C4-2B (cell line): ENCODE measurements around the gene NSF.
"Not testable (repeated sequence)": the region's sequence is repeated elsewhere in the genome, so short reads cannot be mapped to it uniquely, and the experiment has no call there.

Experiments used
- H3K27ac ChIP-seq: fragments of 450-650 bp; 2 replicates; pipeline ENCODE4 v1.5.1; 2017
- ZFX ChIP-seq: fragments of 450-650 bp; IDR thresholded peaks from 2 replicates; pipeline ENCODE4 v1.6.1; 2017
- TF ChIP-seq, protein P1 (sequence below): fragments of 450-650 bp; conservative IDR thresholded peaks from 2 replicates; pipeline ENCODE4 v1.5.1; 2017; ENCODE audit warnings: mild to moderate bottlenecking

The NSF gene

DNA sequence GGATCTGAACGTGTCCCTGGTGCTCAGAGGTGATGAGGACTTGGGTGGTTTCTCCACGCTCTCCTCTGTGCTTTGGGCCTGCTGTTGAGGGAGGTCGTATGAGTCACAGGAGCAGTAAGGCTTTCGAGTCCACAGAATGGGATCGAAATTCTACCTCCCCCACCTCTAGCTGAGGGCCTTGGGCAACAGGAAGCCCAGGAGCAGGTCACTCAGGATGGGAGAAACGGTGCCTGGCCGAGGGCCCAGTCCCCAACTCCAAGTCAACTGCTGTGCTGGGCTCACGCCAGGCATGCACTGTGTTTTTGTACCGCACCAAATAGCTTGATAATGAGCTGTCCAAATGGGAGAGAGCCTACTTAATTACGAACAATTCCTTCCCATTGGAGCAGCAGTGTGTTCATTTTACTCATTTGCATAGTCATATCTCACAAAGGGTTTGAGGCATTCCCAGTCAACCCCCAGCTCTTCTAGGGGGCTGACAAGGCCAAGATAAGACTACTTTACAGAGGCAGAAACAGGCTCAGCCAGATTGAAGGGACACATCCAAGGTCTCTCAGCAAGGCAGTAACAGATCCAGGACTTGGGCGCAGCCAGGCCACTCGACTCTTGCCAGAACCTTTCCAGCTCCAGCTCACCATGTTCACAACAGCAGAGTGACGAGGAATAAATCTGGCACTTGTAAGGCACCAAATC is 174.4 kb downstream of the NSF start:
- peak overlapping the region; percentile 80 for H3K27ac ChIP-seq
- TF ChIP-seq ZFX, result no peak
- TF ChIP-seq, protein P1, sequence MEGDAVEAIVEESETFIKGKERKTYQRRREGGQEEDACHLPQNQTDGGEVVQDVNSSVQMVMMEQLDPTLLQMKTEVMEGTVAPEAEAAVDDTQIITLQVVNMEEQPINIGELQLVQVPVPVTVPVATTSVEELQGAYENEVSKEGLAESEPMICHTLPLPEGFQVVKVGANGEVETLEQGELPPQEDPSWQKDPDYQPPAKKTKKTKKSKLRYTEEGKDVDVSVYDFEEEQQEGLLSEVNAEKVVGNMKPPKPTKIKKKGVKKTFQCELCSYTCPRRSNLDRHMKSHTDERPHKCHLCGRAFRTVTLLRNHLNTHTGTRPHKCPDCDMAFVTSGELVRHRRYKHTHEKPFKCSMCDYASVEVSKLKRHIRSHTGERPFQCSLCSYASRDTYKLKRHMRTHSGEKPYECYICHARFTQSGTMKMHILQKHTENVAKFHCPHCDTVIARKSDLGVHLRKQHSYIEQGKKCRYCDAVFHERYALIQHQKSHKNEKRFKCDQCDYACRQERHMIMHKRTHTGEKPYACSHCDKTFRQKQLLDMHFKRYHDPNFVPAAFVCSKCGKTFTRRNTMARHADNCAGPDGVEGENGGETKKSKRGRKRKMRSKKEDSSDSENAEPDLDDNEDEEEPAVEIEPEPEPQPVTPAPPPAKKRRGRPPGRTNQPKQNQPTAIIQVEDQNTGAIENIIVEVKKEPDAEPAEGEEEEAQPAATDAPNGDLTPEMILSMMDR, result no peak

DNA sequence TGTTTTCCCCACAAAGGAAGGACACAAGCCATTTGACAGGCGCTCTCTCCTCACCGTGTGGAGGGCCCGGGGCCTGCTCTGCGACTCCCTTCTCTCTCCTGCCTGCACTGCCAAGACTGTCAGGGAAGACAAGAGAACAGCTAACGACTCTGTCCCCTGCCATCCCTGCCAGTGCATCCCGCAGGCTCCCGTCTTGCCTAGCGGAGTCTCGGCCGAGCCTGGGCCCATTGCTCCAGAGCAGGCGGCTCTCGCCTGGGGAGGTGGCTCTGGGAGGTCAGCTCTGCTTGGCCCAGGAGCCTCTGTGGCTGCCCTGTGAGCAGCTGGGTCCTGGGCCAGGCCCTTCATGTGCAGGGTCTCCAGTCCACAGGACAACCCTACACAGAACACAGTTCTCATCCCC is 175.0 kb downstream of the NSF start:
- TF ChIP-seq, protein P1, result no peak
- TF ChIP-seq ZFX, result no peak; the same call in 1 of the 2 replicates
- peak overlapping the region; percentile 80 for H3K27ac ChIP-seq

DNA sequence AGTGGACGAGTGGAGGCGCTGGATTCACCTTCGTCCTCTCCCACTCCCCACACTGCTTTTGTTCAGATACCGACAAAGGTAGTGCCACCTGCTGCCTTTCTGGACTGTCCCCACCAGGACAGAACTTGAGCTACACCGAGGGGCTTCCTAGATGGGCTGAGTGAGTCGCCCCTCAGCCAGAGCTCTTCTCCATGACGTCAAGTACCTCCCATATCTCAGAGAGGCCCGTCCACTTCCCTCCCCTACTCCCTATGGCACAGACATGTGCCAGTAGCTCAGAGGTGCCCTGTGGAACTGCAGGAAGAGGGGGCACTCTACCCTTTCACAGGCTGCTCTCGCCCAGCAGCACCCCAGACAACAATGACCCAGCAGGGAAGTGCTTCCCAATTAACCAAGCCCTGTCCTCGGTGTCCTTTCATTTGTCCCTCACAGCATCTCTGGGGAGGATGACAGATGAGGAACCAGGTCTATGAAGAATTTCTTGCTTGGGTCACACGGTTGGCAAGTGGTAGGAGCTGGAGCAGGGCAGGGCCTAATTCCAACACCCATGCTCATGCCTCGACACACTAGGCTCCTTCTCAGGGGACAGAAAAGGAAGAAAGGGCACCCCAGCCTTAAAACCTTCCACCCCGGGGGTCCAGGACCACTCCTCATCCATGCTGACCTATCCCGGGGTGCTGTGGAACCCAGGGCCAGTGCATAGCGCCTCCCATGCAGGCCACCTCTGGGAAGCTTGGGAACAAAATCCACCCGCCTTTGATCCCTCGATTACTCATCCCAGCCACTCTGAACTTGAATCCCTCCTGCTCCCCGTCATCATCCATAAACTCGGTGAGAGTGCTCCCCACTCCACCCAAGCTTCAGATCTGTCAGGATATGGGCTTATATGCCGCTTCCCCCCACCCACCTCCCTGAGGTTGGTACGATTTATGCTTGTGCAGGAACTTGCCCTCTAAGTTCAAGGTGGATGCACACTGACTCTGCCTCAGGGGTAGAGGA is 176.3 kb downstream of the NSF start:
- peak overlapping the region; percentile 2; the same call in 1 of the 2 replicates for H3K27ac ChIP-seq
- TF ChIP-seq, protein P1, result no peak
- TF ChIP-seq ZFX, result no peak

DNA sequence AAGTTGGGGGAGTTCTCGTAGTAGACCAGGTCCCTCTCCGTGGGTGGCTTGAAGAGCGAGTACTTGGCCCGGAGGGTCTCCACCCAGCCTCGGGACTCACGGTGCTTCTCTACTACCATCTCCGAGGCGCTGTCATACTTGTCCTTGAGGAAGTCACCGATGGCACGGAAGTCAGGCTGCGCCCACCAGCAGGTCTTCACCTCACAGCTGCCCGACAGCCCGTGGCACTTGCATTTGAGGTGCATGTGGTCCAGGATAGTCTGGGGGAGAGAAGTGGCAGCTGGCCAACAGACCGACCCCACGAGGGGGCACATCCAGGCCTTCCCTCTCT is 178.0 kb downstream of the NSF start:
- TF ChIP-seq, protein P1, result no peak
- no peak for TF ChIP-seq ZFX
- no peak overlapping the region for H3K27ac ChIP-seq

DNA sequence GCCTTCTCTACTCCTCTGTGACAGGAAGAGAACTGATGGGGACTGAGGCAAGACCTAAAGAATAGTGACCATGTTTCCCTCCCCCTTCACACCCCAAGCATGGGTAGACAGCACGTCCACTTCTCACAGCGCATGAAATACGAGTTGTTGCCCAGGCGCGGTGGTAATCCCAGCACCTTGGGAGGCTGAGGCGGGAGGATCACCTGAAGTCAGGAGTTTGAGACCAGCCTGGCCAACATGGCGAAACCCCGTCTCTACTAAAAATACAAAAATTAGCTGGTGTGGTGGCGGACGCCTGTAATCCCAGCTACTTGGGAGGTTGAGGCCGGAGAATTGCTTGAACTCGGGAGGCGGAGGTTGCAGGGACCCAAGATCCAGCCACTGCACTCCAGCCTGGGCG is 178.4 kb downstream of the NSF start:
- not testable (repeated sequence) for H3K27ac ChIP-seq

DNA sequence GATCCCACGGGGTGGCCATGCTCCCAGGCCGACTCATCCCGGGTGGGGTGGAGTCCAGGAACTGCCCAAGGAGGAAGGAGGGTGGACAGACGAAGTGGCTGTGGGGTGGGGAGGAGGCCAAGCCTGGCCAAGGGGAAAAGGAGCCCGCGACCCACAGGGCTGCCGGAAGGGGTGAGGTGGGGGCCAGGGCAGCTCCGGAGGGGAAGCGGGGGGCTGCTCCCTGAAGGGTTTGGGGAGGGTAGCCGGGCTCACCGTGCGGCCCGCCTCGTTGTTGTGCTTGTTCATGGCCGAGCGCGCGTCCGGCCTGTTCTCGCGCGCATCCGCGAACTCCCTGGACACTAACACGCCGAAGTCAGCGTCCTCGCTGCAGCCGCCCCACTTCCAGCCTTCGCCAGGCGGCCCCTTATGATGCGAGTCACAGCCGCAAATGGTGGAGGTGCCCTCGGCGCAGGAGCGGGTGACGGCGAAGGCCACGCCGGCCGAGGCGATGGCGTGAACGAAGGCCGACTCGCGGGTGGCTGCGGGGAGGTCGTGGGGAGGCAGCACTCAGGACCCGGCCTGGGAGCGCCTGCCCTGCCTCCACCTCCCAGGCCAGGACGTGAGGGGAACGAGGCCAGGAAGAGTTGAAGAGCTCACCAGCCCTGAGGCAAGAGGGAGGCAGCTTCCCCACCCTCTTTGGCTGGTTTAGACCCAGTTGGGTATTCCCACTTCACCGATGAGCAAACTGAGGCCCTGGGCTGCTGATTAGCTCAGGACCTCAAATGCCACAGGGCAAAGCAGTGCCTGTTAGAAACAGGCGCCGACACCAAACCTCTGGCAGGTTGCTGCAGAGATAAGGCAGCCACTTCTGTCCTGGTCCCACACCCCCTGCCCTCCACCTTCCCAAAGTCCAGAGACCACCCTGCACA is 179.3 kb downstream of the NSF start:
- no peak overlapping the region for H3K27ac ChIP-seq
- no peak for TF ChIP-seq ZFX
- TF ChIP-seq, protein P1, result no peak

DNA sequence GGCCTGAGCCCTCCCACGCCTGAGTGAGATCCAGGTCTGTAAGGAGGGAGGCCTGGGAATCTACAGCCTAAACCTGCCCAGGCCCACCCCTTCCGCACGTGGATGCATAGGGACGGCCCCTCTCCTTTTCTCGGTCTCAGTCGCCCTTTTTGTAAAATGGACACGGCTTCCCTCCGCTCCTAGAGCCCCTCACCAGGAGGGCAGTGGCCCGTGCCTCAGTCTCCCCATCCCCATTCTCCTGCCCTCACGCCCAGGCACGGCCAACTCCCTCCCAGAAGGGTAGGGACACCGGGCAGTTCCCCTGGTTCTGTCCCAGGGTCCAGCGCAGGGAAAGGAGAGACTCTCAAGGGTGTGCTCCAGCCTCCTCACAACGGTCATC is 180.0 kb downstream of the NSF start:
- TF ChIP-seq ZFX, result no peak
- no peak overlapping the region for H3K27ac ChIP-seq
